GM12892 (cell line): ENCODE results near the gene TMPRSS2.

ENCODE experiments used
- POLR2A ChIP-seq: IDR thresholded peaks from 2 replicates; pipeline ENCODE4 v1.6.1; 2011; ENCODE audit warnings: low read depth, low read length, control low read depth
- POLR2AphosphoS5 ChIP-seq: IDR thresholded peaks from 2 replicates; pipeline ENCODE4 v1.6.1; 2011; ENCODE audit warnings: low read depth, low read length, control low read depth

DNA sequence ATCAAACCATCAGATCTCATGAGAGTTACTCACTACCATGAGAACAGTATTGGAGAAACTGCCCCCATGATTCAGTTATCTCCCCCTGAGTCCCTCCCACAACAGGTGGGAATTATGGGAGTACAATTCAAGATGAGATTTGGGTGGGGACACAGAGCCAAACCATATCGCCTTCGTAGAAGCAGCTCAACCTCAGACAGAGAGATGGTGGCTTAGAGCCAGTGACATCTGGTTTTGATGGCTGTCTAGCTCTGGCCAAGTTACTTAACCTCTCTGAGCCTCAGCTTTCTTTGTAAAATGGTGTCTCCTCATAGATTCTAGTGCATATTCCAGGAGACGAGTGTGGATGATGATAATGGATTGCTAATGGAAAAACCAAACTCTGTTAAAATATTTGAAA lies 54.8 kb downstream of the TMPRSS2 start:
- TF ChIP-seq POLR2A (no peak), POLR2AphosphoS5 (no peak)
